Panc1 (cell line): ENCODE data around the gene AHDC1. TPM values are rescaled to one million over a fixed set of nuclear protein-coding genes. Genes with fewer than 3 reads are reported as not detected.

ENCODE experiments used
- ATAC-seq: fragments of 200-7000 bp; cut with Tn5 transposase; 2 replicates; pipeline ENCODE4 v1.9.1; 2020; ENCODE audit warnings: mild to moderate bottlenecking, moderate library complexity
- BruUV-seq: library from RNA; stranded (reverse); fragments of 400-500 nt; replicated peaks from 2 replicates; lab custom pipeline; 2021; lab: Mats Ljungman, UMichigan
- CTCF ChIA-PET: fragments of 300-600 bp; sonication (Branson Sonifier 250); formaldehyde crosslinking; loops from one replicate; lab custom pipeline; 2022; ENCODE audit warnings: antibody characterized with exemption; lab: Charles Lee
- POLR2A ChIA-PET: fragments of 300-600 bp; sonication (Branson Sonifier 250); formaldehyde crosslinking; loops from one replicate; lab custom pipeline; 2022; ENCODE audit warnings: antibody characterized with exemption; lab: Charles Lee
- DNase-seq: peaks from one replicate; pipeline ENCODE4 v3.0.0-alpha.2; 2010; ENCODE audit warnings: low read depth, low spot score
- H3K27ac ChIP-seq: 2 replicates; pipeline ENCODE4 v1.5.1; 2011; ENCODE audit warnings: mild to moderate bottlenecking, low read length, inconsistent platforms
- H3K27me3 ChIP-seq: fragments of 200-500 bp; sonication (Bioruptor generic); 2 replicates; pipeline ENCODE4 v1.6.0; 2014; ENCODE audit warnings: low read length, inconsistent platforms; ENCODE audit not compliant: control insufficient read depth, insufficient read depth
- H3K36me3 ChIP-seq: fragments of 200-500 bp; sonication (Bioruptor generic); 2 replicates; pipeline ENCODE4 v1.5.1; 2014; ENCODE audit warnings: inconsistent platforms, mild to moderate bottlenecking, low read length, moderate library complexity; ENCODE audit not compliant: control insufficient read depth, insufficient read depth
- H3K4me1 ChIP-seq: 2 replicates; pipeline ENCODE4 v1.5.1; 2011; ENCODE audit warnings: inconsistent platforms, mild to moderate bottlenecking, low read length, moderate library complexity; ENCODE audit not compliant: control insufficient read depth, insufficient read depth
- H3K4me3 ChIP-seq, 2 experiments: 2 replicates each; pipeline ENCODE4 v1.5.1; 2011 to 2012; ENCODE audit warnings: low read depth in 2 of 2, low read length in 2 of 2, mild to moderate bottlenecking in 2 of 2, inconsistent platforms in 1 of 2, moderate library complexity in 1 of 2
- H3K9me3 ChIP-seq: fragments of 200-500 bp; sonication (Bioruptor generic); 2 replicates; pipeline ENCODE4 v1.5.1; 2014; ENCODE audit warnings: low read depth, mild to moderate bottlenecking, inconsistent platforms, low read length, moderate library complexity; ENCODE audit not compliant: control insufficient read depth, insufficient read depth
- CTCF ChIP-seq: fragments of 450-650 bp; IDR thresholded peaks from 2 replicates; pipeline ENCODE4 v1.5.1; 2017; ENCODE audit warnings: mild to moderate bottlenecking
- POLR2AphosphoS5 ChIP-seq: IDR thresholded peaks from 2 replicates; pipeline ENCODE4 v1.6.1; 2012; ENCODE audit warnings: mild to moderate bottlenecking, low read depth, low read length, moderate library complexity
- SIN3A ChIP-seq: IDR thresholded peaks from 2 replicates; pipeline ENCODE4 v1.6.1; 2012; ENCODE audit warnings: low read depth, mild to moderate bottlenecking, low read length, moderate library complexity, borderline replicate concordance; ENCODE audit not compliant: insufficient read depth
- TCF7L2 ChIP-seq: IDR thresholded peaks from 2 replicates; pipeline ENCODE4 v1.6.1; 2011; ENCODE audit warnings: mild to moderate bottlenecking, low read depth, low read length, inconsistent platforms
- in situ Hi-C: cut with HindIII; loops from 2 replicates; pipeline ENCODE4 v1.10.0; 2016; ENCODE audit warnings: low sequenced_read_pairs, low pct_unique_long_range_greater_than_20kb
- intact Hi-C: fragments of 100-400 bp; cut with micrococcal nuclease; formaldehyde crosslinking; loops from one replicate; pipeline ENCODE4 v1.10.0; 2022; ENCODE audit not compliant: unreplicated experiment
- total RNA-seq: library from RNA; stranded (reverse); gene quantifications from one replicate; pipeline ENCODE4 v1.2.1, GENCODE V29; 2021; ENCODE audit not compliant: unreplicated experiment
- TF ChIP-seq, protein P1 (sequence below), 2 experiments: IDR thresholded peaks; 2 replicates each; pipeline ENCODE4 v1.6.1; 2011 to 2012; ENCODE audit warnings: low read depth in 2 of 2, control low read depth in 1 of 2, low read length in 1 of 2, mild to moderate bottlenecking in 1 of 2, moderate library complexity in 1 of 2; ENCODE audit not compliant: insufficient read depth in 1 of 2

Gene AHDC1
- total RNA-seq, 1 experiment from 2014 or later = 47.1 TPM

GRCh38 chr1:27605300-27605766, 1.4 kb upstream of the AHDC1 start:
- peaks cover 31% of the 10 kb centered on the region for H3K4me1 ChIP-seq
- no peak overlapping the region for H3K4me3 ChIP-seq
- in situ Hi-C loops = loop anchor here (10.0 kb wide), 1 partner anchor 191 kb away; no protein-coding TSS in a partner anchor
- H3K27me3 ChIP-seq = no peaks in the 10 kb centered on the region
- CTCF ChIA-PET = interaction anchor here (0.5 to 2.8 kb wide), 8 partner anchors 30 to 227 kb away, joined by 3 to 19 read pairs (median 4); partner anchors contain the start of gene WASF2
- TF ChIP-seq SIN3A (no peak), POLR2AphosphoS5 (no peak), CTCF (no peak), TCF7L2 (no peak)
- TF ChIP-seq, protein P1, sequence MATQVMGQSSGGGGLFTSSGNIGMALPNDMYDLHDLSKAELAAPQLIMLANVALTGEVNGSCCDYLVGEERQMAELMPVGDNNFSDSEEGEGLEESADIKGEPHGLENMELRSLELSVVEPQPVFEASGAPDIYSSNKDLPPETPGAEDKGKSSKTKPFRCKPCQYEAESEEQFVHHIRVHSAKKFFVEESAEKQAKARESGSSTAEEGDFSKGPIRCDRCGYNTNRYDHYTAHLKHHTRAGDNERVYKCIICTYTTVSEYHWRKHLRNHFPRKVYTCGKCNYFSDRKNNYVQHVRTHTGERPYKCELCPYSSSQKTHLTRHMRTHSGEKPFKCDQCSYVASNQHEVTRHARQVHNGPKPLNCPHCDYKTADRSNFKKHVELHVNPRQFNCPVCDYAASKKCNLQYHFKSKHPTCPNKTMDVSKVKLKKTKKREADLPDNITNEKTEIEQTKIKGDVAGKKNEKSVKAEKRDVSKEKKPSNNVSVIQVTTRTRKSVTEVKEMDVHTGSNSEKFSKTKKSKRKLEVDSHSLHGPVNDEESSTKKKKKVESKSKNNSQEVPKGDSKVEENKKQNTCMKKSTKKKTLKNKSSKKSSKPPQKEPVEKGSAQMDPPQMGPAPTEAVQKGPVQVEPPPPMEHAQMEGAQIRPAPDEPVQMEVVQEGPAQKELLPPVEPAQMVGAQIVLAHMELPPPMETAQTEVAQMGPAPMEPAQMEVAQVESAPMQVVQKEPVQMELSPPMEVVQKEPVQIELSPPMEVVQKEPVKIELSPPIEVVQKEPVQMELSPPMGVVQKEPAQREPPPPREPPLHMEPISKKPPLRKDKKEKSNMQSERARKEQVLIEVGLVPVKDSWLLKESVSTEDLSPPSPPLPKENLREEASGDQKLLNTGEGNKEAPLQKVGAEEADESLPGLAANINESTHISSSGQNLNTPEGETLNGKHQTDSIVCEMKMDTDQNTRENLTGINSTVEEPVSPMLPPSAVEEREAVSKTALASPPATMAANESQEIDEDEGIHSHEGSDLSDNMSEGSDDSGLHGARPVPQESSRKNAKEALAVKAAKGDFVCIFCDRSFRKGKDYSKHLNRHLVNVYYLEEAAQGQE (IDR thresholded peaks at IDR 0.05; ENCODE audit: insufficient read depth in 1 of 2, low read depth in 2 of 2, low read length in 1 of 2) = no peak
- intact Hi-C loops = loop anchor here (5.0 kb wide), 3 partner anchors 48 to 213 kb away; partner anchors contain the start of gene GPR3
- ATAC-seq (no peak), DNase-seq (no peak)
- H3K27ac ChIP-seq = no peak overlapping the region
- H3K9me3 ChIP-seq = no peaks in the 10 kb centered on the region
- POLR2A ChIA-PET = interaction anchor here (0.6 kb wide), 1 partner anchor 61 kb away, joined by 13 read pairs; no protein-coding TSS in a partner anchor
- peaks cover 2% of the 10 kb centered on the region; the same call in 1 of the 2 replicates for H3K36me3 ChIP-seq
- BruUV-seq = no TSS peak

DNA sequence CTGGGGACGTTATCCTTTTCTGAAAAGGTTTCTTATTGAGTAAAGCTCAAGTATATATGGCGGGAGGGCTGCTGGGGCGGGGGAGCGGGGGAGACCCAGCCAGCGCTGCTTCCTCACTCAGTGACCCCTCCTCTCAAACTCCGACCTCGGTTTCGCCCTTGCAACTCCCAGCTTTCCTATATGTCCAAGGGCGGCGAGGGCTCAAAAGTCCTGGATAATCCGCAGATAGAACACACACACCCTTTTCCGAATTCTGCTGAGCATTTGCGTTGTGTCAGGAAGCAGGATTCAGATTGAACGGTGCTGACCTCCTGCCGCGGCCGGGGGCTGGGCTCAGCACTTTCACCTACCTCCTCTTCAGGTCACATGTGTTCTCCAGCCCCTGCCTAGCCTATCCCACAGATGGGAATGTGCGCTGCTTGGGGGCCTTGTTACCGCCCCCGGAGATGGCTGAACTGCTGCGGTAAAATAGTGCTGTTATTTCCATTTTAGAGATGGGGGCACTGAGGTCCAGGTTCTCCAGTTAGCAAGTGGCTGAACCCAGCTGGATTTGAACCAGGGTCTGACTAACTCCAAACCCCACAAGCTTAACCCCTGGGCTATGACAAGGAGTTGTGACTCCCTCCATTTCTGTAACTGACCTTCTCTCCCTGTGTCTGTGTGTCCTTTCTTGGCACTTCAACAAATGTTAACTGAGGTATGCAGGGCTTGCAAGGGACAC, 795 bp upstream of the AHDC1 start:
- BruUV-seq = no TSS peak
- ChIA-PET POLR2A (interaction anchor here (0.6 kb wide), 1 partner anchor 295 kb away, joined by 17 read pairs; no protein-coding TSS in a partner anchor), CTCF (interaction anchor here (0.6 to 2.8 kb wide), 8 partner anchors 9 to 188 kb away, joined by 3 to 19 read pairs (median 5); no protein-coding TSS in a partner anchor)
- intact Hi-C loops = loop anchor here (5.0 kb wide), 4 partner anchors 37 to 212 kb away; partner anchors contain the start of gene GPR3
- no peaks in the 10 kb centered on the region for H3K9me3 ChIP-seq
- H3K4me1 ChIP-seq = peaks cover 36% of the 10 kb centered on the region
- TF ChIP-seq POLR2AphosphoS5 = no peak
- TF ChIP-seq, protein P1 (IDR thresholded peaks at IDR 0.05; ENCODE audit: insufficient read depth in 1 of 2, low read depth in 2 of 2, low read length in 1 of 2) = no peak
- TF ChIP-seq CTCF = no peak
- no peak for TF ChIP-seq SIN3A
- no peak for TF ChIP-seq TCF7L2
- ATAC-seq (no peak), DNase-seq (no peak)
- in situ Hi-C loops = loop anchor here (10.0 kb wide), 1 partner anchor 190 kb away; no protein-coding TSS in a partner anchor
- H3K36me3 ChIP-seq = peaks cover 2% of the 10 kb centered on the region; the same call in 1 of the 2 replicates
- no peak overlapping the region; the same call in 1 of the 2 replicates for H3K27ac ChIP-seq
- peak overlapping the region; percentile 64 to 78 for H3K4me3 ChIP-seq
- no peaks in the 10 kb centered on the region for H3K27me3 ChIP-seq
